ENCODE data around the gene TRIM49B.
"Not testable (repeated sequence)": the region's sequence is repeated elsewhere in the genome, so short reads cannot be mapped to it uniquely, and the experiment has no call there.

Gene TRIM49B

DNA sequence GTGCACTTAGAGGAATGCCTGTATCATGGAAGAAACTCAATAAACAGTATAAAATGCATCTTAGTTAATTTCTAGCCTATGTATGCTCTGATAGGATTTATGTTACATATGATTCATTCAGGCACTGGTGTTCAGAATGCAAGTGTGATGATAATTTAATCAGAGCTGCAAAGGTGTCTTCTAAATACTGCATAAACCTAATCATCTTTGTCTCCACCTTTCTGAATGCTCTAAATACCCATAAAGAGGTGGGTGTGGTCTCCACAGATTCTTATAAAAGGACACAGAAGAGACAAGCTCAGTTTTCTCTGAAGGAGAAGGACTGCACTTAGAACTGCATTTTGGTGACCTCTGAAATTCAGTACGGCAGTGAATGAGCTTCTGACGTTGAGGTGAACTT, at the start of gene TRIM49B:
Gene TRIM49B (plus strand): TSS at position 301 of the 400 bp plus-strand sequence. CDS start 2,777 bp downstream, outside the sequence.
- not testable (repeated sequence) for DNase-seq; ATAC-seq (replicated peaks); H3K4me3 Mint-ChIP-seq; H3K27ac Mint-ChIP-seq; H3K9me3 Mint-ChIP-seq; H3K36me3 Mint-ChIP-seq; H3K4me1 Mint-ChIP-seq; H3K27me3 Mint-ChIP-seq

- not testable (repeated sequence) for H3K36me3 Mint-ChIP-seq; DNase-seq; H3K27ac Mint-ChIP-seq; H3K27me3 Mint-ChIP-seq; H3K4me3 Mint-ChIP-seq; H3K4me1 Mint-ChIP-seq; ATAC-seq (replicated peaks); H3K9me3 Mint-ChIP-seq
These were observed 44.8 kb upstream of the TRIM49B start, which contains the start of gene TRIM51G for GRCh38 chr11:48983785-48984184. Gene TRIM51G, minus strand, starts transcription at chr11:48983885. Its CDS starts 2,190 bp downstream, at chr11:48981695.

GRCh38 chr11:49048229-49048628, 19.6 kb downstream of the TRIM49B start:
- not testable (repeated sequence) for H3K4me3 Mint-ChIP-seq; H3K9me3 Mint-ChIP-seq; ATAC-seq (replicated peaks)

DNA sequence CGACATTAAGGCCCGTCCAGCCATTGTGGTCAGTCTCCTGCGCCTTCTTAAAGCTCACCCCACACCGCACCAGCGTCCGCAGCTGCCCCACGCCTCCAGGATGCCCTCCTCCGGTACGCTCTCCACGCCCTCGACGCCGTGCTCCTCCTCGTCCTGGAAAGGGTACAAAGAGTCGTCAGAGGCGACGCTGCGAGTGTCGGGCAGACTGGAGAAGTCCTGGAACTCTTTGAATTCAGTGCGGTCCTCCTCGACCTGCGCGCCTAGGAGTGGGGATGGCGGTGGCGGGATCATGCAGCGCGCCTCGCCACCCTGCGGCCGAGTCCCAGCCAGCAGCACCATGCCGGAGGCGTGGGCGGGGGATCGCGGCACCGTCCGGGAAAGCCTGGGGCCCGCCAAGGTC, 21.2 kb downstream of the TRIM49B start:
- not testable (repeated sequence) for H3K27me3 Mint-ChIP-seq, H3K36me3 Mint-ChIP-seq

More at GRCh38 chr11:49048229-49048628, 19.6 kb downstream of the TRIM49B start:
- H3K36me3 Mint-ChIP-seq, H3K4me1 Mint-ChIP-seq, DNase-seq, H3K27ac Mint-ChIP-seq, H3K27me3 Mint-ChIP-seq: not testable (repeated sequence)

DNA sequence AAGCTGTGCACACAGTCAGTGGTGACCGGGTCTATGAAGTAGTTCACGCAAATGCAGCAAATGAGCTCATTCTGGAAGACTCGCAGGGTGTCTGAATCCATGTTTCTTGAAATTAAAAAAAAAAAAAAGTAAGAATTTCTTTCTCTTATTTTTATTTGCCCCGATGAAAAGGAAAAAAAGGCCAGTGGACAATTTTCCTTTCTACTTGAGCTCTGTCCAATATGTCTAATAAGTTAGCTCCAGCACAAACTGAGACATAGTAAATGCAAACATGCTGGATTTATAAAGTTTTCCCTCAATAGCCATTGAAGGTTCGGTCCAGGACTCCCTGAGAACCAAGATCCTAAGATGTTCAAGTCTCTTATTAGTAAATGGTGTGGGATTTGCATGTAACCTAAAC, 30.4 kb downstream of the TRIM49B start, which contains the start of gene TRIM64C:
Gene TRIM64C (minus strand): TSS at position 101 of the 400 bp plus-strand sequence. CDS start 0 bp downstream, at position 101.
- ATAC-seq (replicated peaks); H3K9me3 Mint-ChIP-seq; H3K36me3 Mint-ChIP-seq; H3K4me3 Mint-ChIP-seq; H3K27ac Mint-ChIP-seq; H3K4me1 Mint-ChIP-seq; H3K27me3 Mint-ChIP-seq; DNase-seq: not testable (repeated sequence)

More for the DNA sequence above, 21.2 kb downstream of the TRIM49B start:
- DNase-seq; H3K27ac Mint-ChIP-seq; H3K9me3 Mint-ChIP-seq; H3K4me1 Mint-ChIP-seq; ATAC-seq (replicated peaks); H3K4me3 Mint-ChIP-seq: not testable (repeated sequence)

- not testable (repeated sequence) for ATAC-seq (replicated peaks); H3K4me1 Mint-ChIP-seq; H3K27me3 Mint-ChIP-seq; H3K4me3 Mint-ChIP-seq; DNase-seq; H3K36me3 Mint-ChIP-seq; H3K9me3 Mint-ChIP-seq; H3K27ac Mint-ChIP-seq
These were observed 41.3 kb downstream of the TRIM49B start for GRCh38 chr11:49069897-49070296.

All from stimulated activated naive B cell treated with anti-CD40 and anti-IgM and Interleukin-4, amounts not matched to agents 10 μg/mL and 1 μg/mL and 100 μg/mL, for 72 hours (primary cell).